HEK293T (cell line): ENCODE data around the gene GFRA1.

ENCODE experiments used
- CTCF ChIA-PET: fragments of 350-600 bp; formaldehyde crosslinking; extraction: SDS; loops from one replicate; lab custom pipeline; 2021; ENCODE audit warnings: antibody characterized with exemption, inconsistent platforms; lab: Yijun Ruan, JAX
- POLR2A ChIA-PET: fragments of 350-600 bp; formaldehyde crosslinking; extraction: SDS; loops from one replicate; lab custom pipeline; 2020; ENCODE audit warnings: antibody characterized with exemption, inconsistent platforms; lab: Yijun Ruan, JAX
- DNase-seq: peaks from one replicate; pipeline ENCODE4 v3.0.0; 2012; ENCODE audit warnings: mixed read lengths; ENCODE audit errors: extremely low spot score
- ARNT ChIP-seq: fragments of 450-650 bp; IDR thresholded peaks from 2 replicates; pipeline ENCODE4 v1.6.1; 2017; ENCODE audit warnings: mild to moderate bottlenecking
- BHLHE40 ChIP-seq: fragments of 450-650 bp; IDR thresholded peaks from 2 replicates; pipeline ENCODE4 v1.6.1; 2016; ENCODE audit warnings: mild to moderate bottlenecking, moderate library complexity, borderline replicate concordance
- CTBP1 ChIP-seq: fragments of 450-650 bp; IDR thresholded peaks from 2 replicates; pipeline ENCODE4 v1.6.1; 2016; ENCODE audit warnings: borderline replicate concordance
- ELF4 ChIP-seq: fragments of 450-650 bp; IDR thresholded peaks from 2 replicates; pipeline ENCODE4 v1.6.1; 2017; ENCODE audit warnings: antibody characterized with exemption
- FOXA1 ChIP-seq: fragments of 450-650 bp; IDR thresholded peaks from 2 replicates; pipeline ENCODE4 v1.6.1; 2016; ENCODE audit warnings: mild to moderate bottlenecking
- FOXK2 ChIP-seq: fragments of 450-650 bp; IDR thresholded peaks from 2 replicates; pipeline ENCODE4 v1.6.1; 2016; ENCODE audit warnings: mild to moderate bottlenecking
- FOXM1 ChIP-seq: fragments of 450-650 bp; IDR thresholded peaks from 2 replicates; pipeline ENCODE4 v1.6.1; 2017; ENCODE audit warnings: mild to moderate bottlenecking, borderline replicate concordance
- HDGF ChIP-seq: fragments of 450-650 bp; IDR thresholded peaks from 2 replicates; pipeline ENCODE4 v1.6.1; 2017; ENCODE audit warnings: antibody characterized with exemption, borderline replicate concordance
- L3MBTL2 ChIP-seq: fragments of 450-650 bp; conservative IDR thresholded peaks from 2 replicates; pipeline ENCODE4 v1.6.1; 2016; ENCODE audit warnings: mild to moderate bottlenecking
- LEF1 ChIP-seq: fragments of 450-650 bp; IDR thresholded peaks from 2 replicates; pipeline ENCODE4 v1.6.1; 2017; ENCODE audit warnings: mild to moderate bottlenecking, borderline replicate concordance
- NFRKB ChIP-seq: fragments of 450-650 bp; IDR thresholded peaks from 2 replicates; pipeline ENCODE4 v1.6.1; 2016; ENCODE audit warnings: mild to moderate bottlenecking, moderate library complexity
- SP1 ChIP-seq: fragments of 450-650 bp; IDR thresholded peaks from 2 replicates; pipeline ENCODE4 v1.6.1; 2017
- SUZ12 ChIP-seq: fragments of 450-650 bp; IDR thresholded peaks from 2 replicates; pipeline ENCODE4 v1.6.1; 2016; ENCODE audit warnings: mild to moderate bottlenecking
- TARDBP ChIP-seq: fragments of 450-650 bp; IDR thresholded peaks from 2 replicates; pipeline ENCODE4 v1.6.1; 2016
- ZNF384 ChIP-seq: fragments of 450-650 bp; IDR thresholded peaks from 2 replicates; pipeline ENCODE4 v1.6.1; 2016
- TF ChIP-seq, protein P1 (sequence below): fragments of 450-650 bp; IDR thresholded peaks from 2 replicates; pipeline ENCODE4 v1.6.1; 2016

The GFRA1 gene

DNA sequence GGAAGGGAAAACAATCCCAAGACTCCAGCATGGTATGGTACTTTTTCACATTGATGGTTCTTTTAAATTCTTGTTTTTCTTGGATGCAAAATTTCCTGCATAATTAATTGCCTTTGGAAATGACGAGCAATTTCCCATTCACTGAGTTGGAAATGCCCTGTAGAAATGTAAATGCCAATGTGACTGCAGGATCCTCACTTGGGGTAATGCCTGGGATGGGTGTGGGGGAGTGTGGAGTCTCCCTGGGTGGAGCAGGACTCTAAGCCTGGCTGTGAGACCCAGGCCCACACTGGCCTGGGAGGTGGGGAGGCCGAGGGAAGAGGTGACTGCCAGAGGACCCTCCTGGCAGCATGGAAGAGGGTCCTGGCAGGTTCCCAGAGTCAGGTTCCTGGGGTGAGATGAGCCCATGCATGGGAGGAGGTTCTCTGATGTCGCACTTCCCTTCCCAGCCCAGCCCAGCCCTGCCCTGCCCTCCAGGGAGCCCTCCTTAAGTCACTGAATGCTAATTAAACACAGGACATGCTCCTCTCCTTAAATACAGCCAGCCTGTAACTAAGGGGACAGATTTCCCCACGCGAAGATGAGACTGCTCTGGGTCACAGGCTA lies 157.9 kb downstream of the GFRA1 start:
- ChIA-PET CTCF (interaction anchor here (0.7 kb wide), 1 partner anchor 1053 kb away, joined by 4 read pairs; no protein-coding TSS in a partner anchor), POLR2A (no interaction called here)
- no peak for DNase-seq
- no peak for TF ChIP-seq ELF4
- no peak for TF ChIP-seq SP1

DNA sequence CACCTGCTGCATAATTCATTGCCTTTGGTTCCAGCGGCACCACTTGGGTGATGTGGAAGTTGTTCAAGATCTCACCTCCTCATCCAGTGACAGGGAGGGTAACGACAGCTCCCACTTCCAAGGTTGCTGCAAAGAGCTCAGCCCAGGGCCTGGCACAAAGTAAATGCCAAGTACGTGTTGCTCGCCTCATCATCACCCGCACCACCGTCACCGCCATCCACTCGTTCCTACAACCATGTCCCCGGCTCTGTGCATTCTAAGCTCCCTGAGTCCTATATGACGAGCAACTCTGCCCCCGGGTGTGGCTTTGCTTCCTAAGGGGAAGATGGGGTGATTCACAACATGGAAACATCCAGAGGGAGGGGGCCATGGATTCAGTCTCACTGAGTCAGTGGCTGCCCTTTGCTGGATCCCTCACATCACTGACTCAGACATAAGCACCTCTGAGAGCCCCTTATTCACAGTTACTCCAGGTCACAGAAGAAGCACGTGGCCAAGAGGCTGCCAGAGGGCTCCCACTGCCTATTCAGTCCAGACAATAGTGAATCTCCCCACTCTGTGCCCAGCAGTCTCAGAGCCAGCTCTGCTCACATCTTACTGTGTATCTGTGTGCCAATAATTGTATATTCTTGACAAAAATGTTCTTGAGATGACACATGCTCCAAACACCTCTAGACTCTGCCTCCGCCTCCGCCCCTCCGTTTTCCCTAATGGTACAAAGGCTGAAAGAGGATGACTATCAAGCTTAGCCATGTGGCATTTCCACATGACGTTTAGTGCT lies 159.1 kb downstream of the GFRA1 start:
- no peak for DNase-seq
- ChIA-PET CTCF (no interaction called here), POLR2A (no interaction called here)
- TF ChIP-seq FOXM1, result no peak
- TF ChIP-seq FOXA1, result no peak
- no peak for TF ChIP-seq ARNT
- TF ChIP-seq CTBP1, result no peak
- TF ChIP-seq L3MBTL2, result no peak
- no peak for TF ChIP-seq LEF1
- no peak for TF ChIP-seq BHLHE40
- TF ChIP-seq ZNF384, result no peak
- TF ChIP-seq, protein P1, sequence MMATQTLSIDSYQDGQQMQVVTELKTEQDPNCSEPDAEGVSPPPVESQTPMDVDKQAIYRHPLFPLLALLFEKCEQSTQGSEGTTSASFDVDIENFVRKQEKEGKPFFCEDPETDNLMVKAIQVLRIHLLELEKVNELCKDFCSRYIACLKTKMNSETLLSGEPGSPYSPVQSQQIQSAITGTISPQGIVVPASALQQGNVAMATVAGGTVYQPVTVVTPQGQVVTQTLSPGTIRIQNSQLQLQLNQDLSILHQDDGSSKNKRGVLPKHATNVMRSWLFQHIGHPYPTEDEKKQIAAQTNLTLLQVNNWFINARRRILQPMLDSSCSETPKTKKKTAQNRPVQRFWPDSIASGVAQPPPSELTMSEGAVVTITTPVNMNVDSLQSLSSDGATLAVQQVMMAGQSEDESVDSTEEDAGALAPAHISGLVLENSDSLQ, result no peak
- TF ChIP-seq SUZ12, result no peak
- TF ChIP-seq HDGF, result no peak
- TF ChIP-seq ELF4, result no peak
- TF ChIP-seq TARDBP, result no peak
- TF ChIP-seq FOXK2, result no peak
- TF ChIP-seq SP1, result no peak
- no peak for TF ChIP-seq NFRKB

DNA sequence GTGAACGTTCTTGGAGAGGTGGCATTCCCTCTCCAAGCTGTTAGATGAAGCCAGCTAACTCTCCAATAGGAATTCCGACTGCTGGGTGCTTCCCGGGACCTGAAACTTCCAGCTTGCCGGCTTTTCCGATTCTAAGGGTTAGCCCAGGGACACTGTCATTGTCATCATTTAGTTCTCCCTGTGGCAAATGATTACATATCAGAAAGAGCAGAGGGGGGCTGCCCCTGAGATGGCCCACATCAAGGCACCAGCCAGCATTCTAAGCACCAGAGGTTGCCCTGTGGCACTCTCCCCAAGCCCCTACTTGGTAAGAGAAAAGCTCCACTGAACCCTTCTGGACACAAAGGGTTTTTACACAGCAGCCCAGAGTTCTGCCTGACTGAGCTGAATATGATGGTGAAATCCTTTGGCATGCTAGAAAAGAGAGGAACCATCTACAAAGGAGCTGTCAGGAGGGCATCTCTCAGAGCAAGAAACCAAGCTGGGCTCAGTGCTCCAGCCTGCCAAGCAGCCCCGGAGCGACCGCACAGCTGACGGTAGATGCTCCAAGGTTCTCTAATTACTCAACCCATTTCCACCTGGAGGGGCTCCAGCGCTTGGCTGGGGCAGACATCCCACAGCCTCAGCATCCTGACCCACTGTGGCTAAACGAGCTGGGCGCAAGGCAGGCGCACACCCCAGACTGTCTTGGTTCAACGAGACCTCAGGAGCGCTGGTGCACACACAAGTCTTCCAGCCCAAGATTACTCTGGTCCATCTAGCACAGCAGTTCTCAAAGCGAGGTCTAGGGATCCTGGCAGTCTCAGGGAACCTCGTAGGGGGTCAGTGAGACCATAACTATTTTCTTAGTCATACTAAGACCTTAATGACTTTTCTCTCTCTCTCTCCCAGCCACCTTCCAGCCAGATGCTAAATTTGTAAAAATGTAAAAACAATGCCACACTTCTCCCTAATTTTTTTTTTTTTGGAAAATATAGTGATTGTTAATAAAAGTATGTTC lies 160.5 kb downstream of the GFRA1 start:
- ChIA-PET POLR2A (no interaction called here), CTCF (no interaction called here)
- no peak for TF ChIP-seq ARNT
- TF ChIP-seq HDGF, result no peak
- no peak for TF ChIP-seq ZNF384
- no peak for TF ChIP-seq CTBP1
- no peak for TF ChIP-seq TARDBP
- TF ChIP-seq LEF1, result no peak
- no peak for TF ChIP-seq FOXM1
- TF ChIP-seq NFRKB, result no peak
- TF ChIP-seq SUZ12, result no peak
- TF ChIP-seq FOXA1, result no peak
- DNase-seq, result no peak

DNA sequence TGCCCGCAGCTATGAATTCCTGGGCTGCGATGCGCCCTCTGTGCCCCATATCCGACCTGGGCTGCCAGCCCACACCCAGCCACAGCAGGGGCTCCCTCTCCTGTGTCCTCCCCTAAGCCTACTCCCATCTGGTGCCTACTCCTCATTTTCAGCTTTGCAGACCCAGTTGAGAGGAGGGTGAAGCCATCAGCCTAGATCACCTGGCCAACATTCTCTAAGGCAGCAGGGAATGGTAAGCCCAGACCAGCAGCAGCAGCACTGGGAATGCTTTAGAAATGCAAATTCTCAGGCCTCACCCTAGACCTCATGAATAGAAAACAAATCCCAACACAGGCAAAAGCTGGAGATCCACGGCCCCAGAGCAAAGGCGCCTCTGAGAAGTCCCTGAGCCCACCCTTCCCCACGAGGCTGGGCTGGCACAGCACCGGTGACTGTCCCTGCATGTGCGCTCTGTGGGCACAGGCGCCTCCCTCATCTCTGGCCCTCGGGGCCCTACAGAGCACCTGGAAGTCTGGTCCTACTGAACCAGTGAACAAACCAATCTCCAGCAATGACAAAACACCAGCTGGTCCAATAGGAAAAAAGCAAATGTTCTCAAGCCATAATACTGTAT lies 161.4 kb downstream of the GFRA1 start:
- CTCF ChIA-PET, result no interaction called here
- POLR2A ChIA-PET, result no interaction called here
- TF ChIP-seq FOXK2 (no peak), FOXM1 (no peak), FOXA1 (no peak), TARDBP (no peak), ARNT (no peak), NFRKB (no peak), CTBP1 (no peak), BHLHE40 (no peak), ELF4 (no peak)
- TF ChIP-seq, protein P1, result no peak
- DNase-seq, result no peak

DNA sequence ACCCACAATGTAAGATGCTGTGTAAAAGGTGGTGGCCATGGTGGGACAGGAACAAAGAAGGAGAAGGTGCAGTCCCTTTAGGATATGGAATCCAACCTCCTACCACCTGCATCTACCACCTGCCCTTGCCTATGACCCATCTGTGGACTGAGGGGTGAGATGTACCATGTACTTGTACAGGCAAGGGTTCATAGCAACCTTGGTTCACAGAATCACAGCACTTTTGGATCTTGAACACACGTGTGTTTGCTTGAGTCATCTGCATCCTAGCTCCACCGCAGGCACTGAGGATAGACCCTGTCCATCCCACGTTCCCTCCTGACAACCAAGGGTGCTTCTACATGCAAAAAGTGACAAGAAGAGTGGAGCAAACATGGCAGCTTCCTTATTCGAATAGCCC lies 162.3 kb downstream of the GFRA1 start:
- POLR2A ChIA-PET, result no interaction called here
- no peak for DNase-seq
- no peak for TF ChIP-seq SUZ12
- TF ChIP-seq BHLHE40, result no peak
- TF ChIP-seq FOXK2, result no peak
- no peak for TF ChIP-seq SP1
- TF ChIP-seq FOXA1, result no peak
- no peak for TF ChIP-seq LEF1
- no peak for TF ChIP-seq ZNF384
- TF ChIP-seq CTBP1, result no peak
- no peak for TF ChIP-seq ELF4
- no peak for TF ChIP-seq NFRKB
- no peak for TF ChIP-seq FOXM1
- no peak for TF ChIP-seq L3MBTL2
- TF ChIP-seq HDGF, result no peak
- no peak for TF ChIP-seq TARDBP
- TF ChIP-seq, protein P1, result no peak
- CTCF ChIA-PET, result no interaction called here
